Measurements from ENCODE around the gene NR1H2.

NR1H2 gene

DNA sequence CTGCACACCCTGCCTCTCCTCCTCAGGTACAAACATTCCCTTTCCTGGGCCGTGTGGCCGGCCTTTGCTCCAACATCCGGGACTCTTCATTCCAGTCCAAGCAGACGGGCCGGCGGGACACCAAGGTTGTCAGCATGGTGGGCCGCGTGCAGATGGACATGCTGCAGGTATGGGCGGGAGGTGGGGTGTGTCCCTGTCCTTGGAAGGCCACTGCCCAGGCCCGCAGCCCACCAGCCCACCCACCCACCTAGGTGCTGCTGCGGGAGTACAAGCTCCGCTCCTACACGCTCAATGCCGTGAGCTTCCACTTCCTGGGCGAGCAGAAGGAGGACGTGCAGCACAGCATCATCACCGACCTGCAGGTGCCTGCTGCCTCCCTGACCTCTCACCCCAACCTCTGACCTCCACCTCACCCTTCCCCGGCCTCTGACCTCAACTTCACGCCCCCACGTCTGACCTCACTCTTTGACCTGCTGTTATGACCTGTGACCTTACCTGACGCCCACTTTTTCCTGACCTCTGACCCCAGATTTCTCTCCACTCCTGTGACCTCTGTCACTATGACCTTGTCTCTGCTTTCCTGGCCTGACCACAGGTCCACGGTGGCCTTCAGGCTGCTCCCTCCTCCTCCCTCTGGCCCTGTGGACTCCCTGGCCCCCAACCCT, 30.0 kb downstream of the NR1H2 start:
- DNase-seq = no peak

DNA sequence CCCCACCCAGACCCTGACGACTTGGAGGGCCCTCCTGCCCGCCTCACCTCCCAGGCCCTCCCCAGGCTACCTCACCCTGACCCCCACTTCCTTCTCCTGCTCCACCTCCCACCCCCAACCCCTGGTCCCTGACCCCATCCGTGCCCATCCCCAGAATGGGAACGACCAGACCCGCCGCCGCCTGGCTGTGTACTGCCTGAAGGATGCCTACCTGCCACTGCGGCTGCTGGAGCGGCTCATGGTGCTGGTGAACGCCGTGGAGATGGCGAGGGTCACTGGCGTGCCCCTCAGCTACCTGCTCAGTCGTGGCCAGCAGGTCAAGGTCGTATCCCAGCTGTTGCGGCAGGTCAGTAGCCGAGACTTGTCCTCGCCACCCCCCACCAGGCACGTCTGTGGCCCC, 30.6 kb downstream of the NR1H2 start:
- no peak for DNase-seq

DNA sequence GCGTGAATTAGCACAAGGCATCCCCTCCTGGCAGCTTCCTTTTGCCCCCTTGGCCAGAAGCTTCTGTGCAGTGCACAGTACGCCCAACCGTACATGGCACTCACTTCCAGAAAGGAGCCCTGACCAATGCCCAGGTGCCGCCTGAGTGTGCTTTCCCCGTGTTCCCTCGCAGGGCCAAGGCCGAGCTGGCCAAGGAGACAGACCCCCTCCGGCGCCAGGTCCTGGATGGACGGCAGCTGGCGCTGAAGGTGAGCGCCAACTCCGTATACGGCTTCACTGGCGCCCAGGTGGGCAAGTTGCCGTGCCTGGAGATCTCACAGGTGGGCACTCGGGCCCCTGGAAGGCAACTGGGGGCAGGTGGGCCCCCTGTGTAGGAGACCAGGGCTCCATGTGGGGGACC, 33.1 kb downstream of the NR1H2 start:
- DNase-seq = no peak

DNA sequence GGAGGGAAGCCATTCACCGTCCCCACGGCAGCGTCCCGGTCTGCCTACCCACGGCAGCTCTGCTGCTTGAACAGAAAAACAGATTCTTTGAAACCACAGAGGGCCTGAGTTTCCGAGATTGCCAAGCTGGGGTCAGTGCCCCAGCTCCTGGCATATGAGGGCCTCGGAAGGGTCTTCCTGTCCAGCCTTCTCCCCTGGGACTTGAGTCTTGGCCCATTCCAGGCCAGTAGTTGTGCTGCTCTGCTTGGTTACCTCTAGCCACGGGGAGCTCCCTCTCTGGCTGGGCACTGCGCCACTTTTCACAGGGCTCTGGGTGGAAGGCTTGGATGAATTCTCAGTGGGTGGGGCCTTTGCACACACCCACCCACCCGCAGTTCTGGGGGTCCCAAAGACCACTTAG, 33.9 kb downstream of the NR1H2 start:
- no peak for DNase-seq

DNA sequence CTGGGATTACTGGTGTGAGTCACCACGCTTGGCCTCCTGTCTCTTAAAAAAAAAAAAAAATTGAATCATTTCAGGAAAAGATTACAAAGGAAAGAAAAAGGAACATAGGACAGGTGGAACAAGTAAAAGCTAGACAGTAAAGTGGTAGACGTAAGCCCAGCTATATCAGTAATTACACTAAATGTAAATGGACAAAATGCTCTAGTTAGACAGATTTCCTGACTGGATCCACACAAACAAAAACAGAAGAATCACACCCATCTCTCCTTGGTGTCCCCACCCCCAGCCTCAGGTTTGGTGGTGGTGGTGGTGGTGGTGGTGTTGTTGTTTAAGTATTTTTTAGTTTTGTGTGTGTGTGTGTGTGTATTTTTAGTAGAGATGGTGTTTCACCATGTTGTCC, 36.2 kb downstream of the NR1H2 start:
- DNase-seq = no peak

DNA sequence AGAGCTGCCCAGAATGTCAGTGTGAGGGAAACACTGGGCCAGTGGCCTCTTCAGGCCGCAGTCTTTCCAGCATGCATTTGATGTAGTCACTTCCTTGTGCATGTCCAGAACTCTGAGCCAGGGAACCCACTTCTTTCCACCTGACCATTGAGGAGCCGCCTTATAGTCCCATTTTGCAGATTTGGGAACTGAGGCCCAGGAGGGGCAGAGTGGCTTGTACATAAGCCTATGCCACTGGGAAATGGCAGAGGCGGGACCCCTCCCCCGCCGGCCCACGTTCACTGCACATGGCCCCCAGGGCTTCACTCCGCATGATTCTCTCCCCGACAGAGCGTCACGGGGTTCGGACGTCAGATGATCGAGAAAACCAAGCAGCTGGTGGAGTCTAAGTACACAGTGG, 36.8 kb downstream of the NR1H2 start:
- no peak for DNase-seq

DNA sequence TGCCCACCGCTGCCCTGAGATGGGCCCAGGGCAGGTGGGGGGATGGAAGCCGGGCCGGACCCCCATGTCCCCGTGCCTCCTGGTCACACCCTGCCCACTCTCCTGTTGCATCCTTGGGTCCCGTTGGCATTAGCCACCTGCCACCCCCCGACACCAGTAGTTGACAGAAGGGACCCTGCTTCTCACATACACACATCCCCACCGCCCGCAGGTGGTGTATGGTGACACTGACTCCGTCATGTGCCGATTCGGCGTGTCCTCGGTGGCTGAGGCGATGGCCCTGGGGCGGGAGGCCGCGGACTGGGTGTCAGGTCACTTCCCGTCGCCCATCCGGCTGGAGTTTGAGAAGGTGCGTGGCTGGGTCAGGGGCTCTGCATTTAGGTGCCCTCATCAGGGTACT, 37.3 kb downstream of the NR1H2 start:
- DNase-seq = no peak

DNA sequence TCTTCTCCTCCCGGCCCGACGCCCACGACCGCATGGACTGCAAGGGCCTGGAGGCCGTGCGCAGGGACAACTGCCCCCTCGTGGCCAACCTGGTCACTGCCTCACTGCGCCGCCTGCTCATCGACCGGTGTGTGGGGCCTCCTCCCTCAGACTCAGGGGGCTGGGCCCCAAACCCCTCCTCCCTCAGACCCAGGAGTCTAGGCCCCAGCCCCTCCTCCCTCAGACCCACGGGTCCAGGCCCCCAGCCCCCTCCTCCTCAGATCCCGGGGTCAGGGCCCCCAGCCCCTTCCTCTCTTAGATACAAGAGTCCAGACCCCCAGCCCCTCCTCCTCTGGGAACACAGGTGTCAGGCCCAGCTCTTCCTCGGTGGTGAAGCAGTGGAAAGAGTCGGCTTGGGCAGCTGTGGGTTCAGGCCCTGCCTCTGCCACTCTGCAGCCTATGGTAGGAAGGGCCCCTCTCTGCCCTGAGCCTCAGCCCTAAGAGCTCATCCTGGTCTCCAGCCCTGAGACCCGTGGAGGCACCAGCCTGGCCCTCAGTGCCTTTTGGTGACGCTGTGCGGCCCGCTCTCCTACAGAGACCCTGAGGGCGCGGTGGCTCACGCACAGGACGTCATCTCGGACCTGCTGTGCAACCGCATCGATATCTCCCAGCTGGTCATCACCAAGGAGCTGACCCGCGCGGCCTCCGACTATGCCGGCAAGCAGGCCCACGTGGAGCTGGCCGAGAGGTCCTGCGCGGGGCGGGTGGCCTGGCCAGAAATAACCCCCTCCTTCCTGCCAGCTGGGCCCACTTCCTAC, 38.8 kb downstream of the NR1H2 start:
- DNase-seq = peak; percentile 41 to 67 (median 61)

DNA sequence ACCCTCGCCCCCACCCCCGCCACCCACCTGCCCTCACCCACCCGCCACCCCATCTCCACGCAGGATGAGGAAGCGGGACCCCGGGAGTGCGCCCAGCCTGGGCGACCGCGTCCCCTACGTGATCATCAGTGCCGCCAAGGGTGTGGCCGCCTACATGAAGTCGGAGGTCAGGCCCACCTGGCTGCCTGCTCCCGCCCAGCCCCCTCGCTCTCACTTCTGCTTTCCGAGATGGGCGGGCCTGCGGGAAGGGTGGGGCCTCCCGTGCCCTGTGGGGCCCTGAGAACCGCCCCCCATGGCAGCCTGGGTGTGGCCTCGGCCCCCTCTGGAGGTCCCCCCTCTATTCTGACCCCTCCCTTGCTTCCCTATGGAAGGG, 39.4 kb downstream of the NR1H2 start:
- no peak for DNase-seq

DNA sequence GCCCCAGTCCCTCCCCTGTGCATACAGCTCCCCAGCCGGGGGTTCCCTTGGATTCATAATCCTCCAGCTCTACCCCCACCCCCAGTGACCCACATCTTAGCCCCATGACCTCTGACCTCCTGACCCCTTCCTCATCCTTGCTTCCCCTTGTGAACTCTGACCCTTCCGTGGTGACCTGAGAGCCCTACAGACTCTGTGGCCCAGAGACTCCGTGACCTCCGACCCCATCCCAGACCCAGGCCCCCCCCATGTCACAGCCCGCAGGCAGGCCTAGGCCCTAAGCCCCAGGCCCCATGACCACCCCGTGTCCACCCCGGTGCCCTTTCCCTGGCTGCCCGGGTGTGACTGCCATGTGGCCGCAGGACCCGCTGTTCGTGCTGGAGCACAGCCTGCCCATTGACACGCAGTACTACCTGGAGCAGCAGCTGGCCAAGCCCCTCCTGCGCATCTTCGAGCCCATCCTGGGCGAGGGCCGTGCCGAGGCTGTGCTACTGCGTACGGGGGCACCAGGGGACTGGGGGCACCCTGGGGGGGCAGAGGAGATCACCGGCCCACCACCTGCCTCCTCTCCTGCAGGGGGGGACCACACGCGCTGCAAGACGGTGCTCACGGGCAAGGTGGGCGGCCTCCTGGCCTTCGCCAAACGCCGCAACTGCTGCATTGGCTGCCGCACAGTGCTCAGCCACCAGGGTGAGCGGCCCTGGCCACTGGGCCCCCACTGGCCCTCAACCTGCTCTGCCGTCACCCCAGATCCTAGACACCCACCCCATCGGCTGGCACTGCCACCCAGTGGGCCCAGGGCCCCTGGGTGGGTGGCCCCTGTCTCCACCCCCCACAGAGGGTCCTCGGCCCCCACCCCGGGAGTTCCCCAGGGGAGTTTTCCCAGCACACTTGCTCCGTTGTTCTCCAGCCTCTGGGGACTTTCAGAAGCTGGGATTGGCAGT, 40.0 kb downstream of the NR1H2 start:
- DNase-seq = no peak

DNA sequence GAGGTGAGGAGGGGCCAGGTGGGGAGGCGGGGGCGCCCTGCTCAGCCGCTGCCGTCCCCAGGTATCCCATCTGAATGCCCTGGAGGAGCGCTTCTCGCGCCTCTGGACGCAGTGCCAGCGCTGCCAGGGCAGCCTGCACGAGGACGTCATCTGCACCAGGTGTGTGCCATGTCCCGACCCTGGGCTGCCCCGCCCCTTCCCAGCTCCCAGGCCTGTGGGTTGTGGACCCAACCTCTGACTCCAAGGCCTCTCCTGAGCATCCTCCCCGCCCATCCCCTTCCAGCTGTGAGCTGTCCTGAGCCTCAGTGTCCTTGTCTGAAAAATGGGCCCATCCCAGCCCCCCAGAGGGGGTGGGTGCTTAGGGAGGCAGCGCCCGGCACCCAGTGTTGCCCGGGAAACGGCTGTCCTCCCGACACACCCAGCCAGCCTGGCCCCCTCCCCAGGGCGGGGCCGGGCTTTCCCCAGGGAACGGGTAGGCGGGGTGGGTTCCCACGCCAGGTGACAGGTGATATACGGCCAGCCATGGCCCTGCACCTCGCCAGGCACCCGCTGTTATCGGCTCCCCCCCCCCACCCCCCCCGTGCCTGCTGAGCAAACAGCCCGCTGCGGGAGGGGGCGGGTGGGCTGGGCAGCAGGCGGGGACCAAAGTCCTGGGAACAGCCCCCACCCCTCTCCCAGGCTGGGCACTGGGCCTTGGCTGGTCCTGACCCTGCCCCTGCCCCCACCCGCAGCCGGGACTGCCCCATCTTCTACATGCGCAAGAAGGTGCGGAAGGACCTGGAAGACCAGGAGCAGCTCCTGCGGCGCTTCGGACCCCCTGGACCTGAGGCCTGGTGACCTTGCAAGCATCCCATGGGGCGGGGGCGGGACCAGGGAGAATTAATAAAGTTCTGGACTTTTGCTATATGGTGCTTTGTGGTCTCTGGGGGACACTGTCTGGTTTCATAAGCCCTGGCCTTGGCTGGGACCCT, 41.1 kb downstream of the NR1H2 start:
- DNase-seq = no peak

DNA sequence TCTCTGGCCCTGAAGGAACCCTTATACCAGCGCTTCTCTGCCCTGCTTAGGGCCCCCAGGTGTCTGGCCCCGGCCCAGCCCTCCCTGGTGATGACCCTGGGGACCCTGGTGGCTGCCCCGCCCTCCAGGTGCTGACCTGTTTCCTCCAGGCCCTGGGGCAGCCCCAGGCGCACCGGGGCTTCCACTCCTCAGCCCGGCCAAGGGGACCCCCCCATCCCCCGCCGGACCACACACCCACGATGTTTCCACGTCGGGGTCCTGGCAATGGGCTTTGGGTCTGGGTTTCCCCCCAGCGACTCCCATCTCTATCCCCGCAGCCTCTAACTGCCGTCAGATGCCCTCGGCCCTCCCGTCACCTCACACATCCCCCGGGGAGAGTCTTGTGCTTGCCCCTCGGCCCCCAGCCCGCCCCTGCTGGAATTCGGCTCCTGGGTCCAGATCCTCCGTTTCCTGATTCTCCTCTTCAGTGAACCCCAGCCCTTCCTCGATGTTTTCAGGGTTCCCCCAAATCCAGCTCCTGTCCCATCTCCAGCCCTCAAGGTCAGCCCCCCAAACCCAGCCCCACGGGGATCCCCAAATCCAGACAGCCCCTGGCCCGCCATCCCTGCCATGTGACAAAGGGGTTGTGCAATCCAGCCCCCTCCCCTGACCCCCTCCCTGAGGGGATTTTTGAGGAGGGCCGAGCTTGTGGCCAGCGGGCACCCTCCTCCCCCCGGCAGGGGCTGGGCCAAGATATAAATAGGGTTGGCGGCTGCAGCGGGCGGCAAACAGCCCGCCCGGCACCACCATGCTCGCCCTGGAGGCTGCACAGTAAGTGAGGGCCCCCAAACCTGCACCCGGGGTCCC, 42.1 kb downstream of the NR1H2 start, which contains the start of gene SPIB:
TSS of gene SPIB (plus strand) at position 763 of the 846 bp plus-strand sequence. CDS start at position 788, 25 bp downstream.
- no peak for DNase-seq

DNA sequence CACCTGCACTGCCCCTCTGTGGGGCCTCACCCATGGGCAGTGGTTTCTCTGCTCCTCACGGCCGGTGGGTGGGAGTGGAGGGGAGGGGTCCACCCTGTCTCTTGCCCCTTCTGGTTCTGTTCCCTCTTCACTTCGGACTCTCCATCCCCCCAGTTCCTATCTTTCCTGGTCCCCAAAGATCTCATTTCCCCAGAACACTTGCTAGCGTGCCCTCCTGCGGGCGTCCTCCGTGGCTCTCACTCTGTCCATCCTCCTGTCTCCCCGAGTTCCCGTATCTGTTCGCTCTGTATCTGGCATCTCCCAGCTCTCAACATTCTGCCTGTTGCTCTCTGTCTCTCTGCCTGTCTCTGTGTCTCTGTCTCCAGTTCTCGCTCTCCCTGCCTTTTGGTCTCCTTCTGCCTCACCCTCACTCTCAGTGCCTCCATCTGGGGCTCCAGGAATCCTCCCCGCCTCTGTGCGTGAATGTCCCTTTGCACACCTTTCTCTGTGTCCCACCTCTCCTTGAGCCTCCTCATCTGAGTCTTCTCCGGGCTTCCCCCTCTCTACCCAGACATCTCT, 42.8 kb downstream of the NR1H2 start:
- no peak for DNase-seq

DNA sequence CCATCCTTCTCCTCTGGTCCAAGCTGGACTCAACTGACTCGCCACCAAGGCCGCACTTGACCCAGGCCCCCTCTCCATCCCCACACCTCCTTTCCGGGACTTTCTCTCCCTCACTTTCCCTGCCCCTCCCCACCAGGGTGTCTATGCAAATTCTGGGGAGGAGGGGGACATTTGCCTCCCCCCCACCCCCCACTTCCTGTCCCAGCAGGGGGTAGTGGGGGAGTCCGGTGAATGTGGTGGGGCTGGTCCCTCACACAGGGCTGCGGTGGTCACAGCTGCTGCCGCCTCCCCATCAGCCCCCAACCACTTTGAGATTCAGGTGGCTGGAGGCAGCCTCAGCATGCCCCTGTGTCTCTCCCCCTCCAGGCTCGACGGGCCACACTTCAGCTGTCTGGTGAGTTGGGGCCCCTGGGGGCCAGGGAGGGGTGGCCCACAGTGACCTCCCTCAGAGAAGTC, 43.4 kb downstream of the NR1H2 start:
- DNase-seq = no peak

DNA sequence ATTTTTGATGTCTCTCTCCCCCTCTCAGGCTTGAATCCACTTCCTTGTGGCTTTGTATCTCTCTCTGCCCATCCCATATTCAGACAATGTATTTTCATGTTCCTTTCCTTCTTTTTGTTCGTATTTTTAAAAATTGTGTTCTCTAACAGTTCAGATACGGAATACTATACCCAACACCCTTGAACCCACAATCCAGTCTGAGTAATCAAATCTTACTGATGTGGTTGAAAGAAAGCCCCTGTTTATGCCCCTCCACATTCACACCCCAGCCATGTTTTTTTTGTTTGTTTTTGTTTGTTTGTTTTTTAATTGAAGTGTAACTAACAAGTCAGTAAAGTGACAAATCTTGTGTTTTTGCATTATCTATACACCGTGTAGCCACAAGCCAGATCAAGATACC, 43.9 kb downstream of the NR1H2 start:
- no peak for DNase-seq

DNA sequence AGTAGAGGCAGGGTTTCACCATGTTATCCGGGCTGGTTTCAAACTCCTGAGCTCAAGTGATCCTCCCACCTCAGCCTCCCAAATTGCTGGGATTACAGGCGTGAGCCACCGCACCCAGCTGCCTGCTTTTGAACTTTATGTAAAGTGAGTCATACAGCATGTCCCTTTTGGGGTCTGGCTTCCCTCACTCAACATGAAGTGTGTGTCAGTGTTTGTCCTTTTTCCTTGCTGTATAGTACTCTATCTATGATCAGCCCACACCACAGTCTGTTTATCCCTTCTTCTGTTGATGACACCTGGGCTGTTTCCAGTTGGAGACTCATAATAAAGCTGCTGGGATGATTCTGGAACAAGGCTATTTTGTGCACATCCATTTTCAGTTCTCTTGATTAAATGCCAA, 44.6 kb downstream of the NR1H2 start:
- DNase-seq = no peak

DNA sequence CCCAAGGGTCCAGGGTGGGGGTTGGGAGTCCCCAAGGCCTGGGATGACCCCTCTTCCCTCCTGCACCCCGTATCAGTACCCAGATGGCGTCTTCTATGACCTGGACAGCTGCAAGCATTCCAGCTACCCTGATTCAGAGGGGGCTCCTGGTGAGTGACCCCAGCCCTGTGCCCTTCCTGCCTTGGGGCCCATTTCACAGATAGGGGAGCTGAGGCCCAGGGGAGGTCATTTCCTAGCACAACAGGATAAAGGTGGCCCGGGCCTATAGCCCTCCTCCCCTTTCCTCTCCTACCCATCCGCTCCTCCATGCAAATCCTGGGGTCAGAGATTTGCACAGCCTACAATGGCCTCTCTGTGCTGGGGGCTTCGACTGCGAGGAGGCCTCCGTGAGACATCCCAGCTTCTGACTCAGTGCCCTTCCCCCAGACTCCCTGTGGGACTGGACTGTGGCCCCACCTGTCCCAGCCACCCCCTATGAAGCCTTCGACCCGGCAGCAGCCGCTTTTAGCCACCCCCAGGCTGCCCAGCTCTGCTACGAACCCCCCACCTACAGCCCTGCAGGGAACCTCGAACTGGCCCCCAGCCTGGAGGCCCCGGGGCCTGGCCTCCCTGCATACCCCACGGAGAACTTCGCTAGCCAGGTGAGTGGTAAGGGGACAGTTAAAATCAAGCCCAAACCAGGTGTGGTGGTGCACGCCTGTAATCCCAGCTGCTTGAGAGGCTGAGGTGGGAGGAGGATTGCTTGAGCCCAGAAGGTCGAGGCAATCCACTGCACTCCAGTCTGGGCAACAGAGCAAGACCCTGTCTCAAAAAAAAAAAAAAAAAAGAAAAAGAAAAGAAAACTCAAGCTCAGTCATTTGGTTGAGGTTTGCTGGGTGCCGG, 46.4 kb downstream of the NR1H2 start:
- DNase-seq = no peak

DNA sequence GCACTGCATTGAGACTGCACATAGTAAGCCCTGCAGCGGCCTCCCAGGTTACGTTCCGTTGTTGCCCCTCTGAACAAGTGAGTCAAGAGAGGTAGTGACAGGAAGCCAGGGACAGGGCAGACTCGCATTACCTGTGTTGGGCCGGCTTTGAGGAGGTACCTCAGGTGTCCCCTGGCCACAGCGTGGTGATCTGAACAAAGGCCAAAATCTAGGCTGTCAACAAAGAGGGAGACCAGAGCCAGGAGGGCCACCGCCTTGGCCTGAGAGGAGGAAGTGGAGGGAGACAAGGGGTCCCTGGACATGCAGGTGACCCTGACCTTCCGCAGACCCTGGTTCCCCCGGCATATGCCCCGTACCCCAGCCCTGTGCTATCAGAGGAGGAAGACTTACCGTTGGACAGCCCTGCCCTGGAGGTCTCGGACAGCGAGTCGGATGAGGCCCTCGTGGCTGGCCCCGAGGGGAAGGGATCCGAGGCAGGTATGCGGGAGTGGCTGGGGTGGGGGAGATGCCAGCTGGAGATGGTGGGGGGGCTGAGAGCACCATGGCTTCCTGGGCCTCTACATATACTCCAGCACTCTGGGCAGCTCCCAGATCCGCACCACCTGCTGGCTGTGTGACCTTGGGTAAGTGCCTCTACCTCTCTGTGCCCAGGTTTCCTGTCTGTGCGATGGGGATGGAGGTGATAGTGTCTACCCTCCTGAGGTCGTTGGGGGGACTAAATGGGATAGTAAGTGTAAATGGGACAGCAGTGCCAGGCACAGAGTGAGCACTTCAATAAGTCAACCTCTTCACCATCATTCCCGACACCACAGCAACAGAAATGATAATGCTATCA, 47.2 kb downstream of the NR1H2 start:
- DNase-seq = no peak

DNA sequence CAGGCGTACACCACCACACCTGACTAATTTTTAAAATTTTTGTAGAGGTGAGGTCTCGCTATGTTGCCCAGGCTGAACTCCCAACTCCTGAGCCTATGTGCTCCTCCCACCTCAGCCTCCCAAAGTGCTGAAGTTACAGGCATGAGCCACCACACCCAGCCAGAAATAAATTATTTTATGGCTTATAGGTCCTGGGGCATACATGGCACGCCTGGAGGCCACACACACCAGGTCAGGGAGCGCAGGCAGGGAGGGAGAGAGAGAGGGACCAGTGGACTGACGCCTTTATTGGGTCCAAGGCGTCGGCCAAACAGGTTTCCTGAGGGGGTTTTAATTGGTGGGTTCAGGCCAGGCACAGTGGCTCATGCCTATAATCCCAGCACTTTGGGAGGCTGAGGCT, 49.3 kb downstream of the NR1H2 start:
- DNase-seq = no peak

All from T-helper 1 cell (primary cell).